ENCODE measurements around the gene PLCB1. TPM values are rescaled to one million over a fixed set of nuclear protein-coding genes. Genes with fewer than 3 reads are reported as not detected.

The PLCB1 gene
- total RNA-seq, 1 experiment from 2014 or later: 3.5 TPM

- no peak for DNase-seq (ENCODE audit: low spot score)
Observed at GRCh38 chr20:8490076-8490830, 358.2 kb downstream of the PLCB1 start.

GRCh38 chr20:8492173-8492572 lies 360.1 kb downstream of the PLCB1 start:
- no peak for DNase-seq (ENCODE audit: low spot score)

- no peak for DNase-seq (ENCODE audit: low spot score)
Observed at GRCh38 chr20:8498571-8498970, 366.5 kb downstream of the PLCB1 start.

- DNase-seq (ENCODE audit: low spot score): no peak
Observed at GRCh38 chr20:8504030-8504429, 372.0 kb downstream of the PLCB1 start.

- DNase-seq (ENCODE audit: low spot score): no peak
Observed at GRCh38 chr20:8505476-8506200, 373.6 kb downstream of the PLCB1 start.

- DNase-seq (ENCODE audit: low spot score): no peak
Observed at GRCh38 chr20:8507231-8507630, 375.2 kb downstream of the PLCB1 start.

- no peak for DNase-seq (ENCODE audit: low spot score)
Observed at GRCh38 chr20:8509809-8510208, 377.7 kb downstream of the PLCB1 start.

- DNase-seq (ENCODE audit: low spot score): no peak
Observed at GRCh38 chr20:8510808-8511207, 378.7 kb downstream of the PLCB1 start.

- no peak for DNase-seq (ENCODE audit: low spot score)
Observed at GRCh38 chr20:8512003-8512402, 379.9 kb downstream of the PLCB1 start.

GRCh38 chr20:8515810-8516435 lies 383.9 kb downstream of the PLCB1 start:
- DNase-seq (ENCODE audit: low spot score): no peak

GRCh38 chr20:8518878-8519277 lies 386.8 kb downstream of the PLCB1 start:
- no peak for DNase-seq (ENCODE audit: low spot score)

- DNase-seq (ENCODE audit: low spot score): no peak
Observed at GRCh38 chr20:8519887-8520286, 387.8 kb downstream of the PLCB1 start.

- no peak for DNase-seq (ENCODE audit: low spot score)
Observed at GRCh38 chr20:8522168-8522567, 390.1 kb downstream of the PLCB1 start.

GRCh38 chr20:8523684-8524083 lies 391.6 kb downstream of the PLCB1 start:
- peak; percentile 38 for DNase-seq (ENCODE audit: low spot score)

GRCh38 chr20:8524101-8525016 lies 392.3 kb downstream of the PLCB1 start:
- DNase-seq (ENCODE audit: low spot score): no peak

GRCh38 chr20:8525017-8525343 lies 392.9 kb downstream of the PLCB1 start:
- DNase-seq (ENCODE audit: low spot score): no peak

GRCh38 chr20:8526610-8527009 lies 394.5 kb downstream of the PLCB1 start:
- DNase-seq (ENCODE audit: low spot score): no peak

GRCh38 chr20:8527998-8528723 lies 396.1 kb downstream of the PLCB1 start:
- no peak for DNase-seq (ENCODE audit: low spot score)

GRCh38 chr20:8530022-8530421 lies 398.0 kb downstream of the PLCB1 start:
- no peak for DNase-seq (ENCODE audit: low spot score)

GRCh38 chr20:8532169-8532568 lies 400.1 kb downstream of the PLCB1 start:
- DNase-seq (ENCODE audit: low spot score): no peak

Data from HT-29 (cell line).